ENCODE measurements around the gene RBM47.

GRCh38 chr4:40523581-40523980, 106.1 kb downstream of the RBM47 start:
- TF ChIP-seq CTCF (conservative IDR thresholded peaks at IDR 0.05; ENCODE audit: low read length) (no peak), EZH2phosphoT487 (IDR thresholded peaks at IDR 0.05; ENCODE audit: borderline replicate concordance) (no peak)

Data from Loucy (cell line).